K562 (cell line): ENCODE results near the gene SLC22A16. TPM values are rescaled to one million over a fixed set of nuclear protein-coding genes. Genes with fewer than 3 reads are reported as not detected.

Source experiments
- ATAC-seq: fragments of 200-7000 bp; cut with Tn5 transposase; 3 replicates; pipeline ENCODE4 v1.9.1; 2020; ENCODE audit warnings: moderate library complexity
- BruUV-seq: library from RNA; stranded (reverse); fragments of 400-500 nt; replicated peaks from 2 replicates; lab custom pipeline; 2021; lab: Mats Ljungman, UMichigan
- CTCF ChIA-PET: fragments of 300-600 bp; formaldehyde crosslinking; extraction: SDS; loops from one replicate; lab custom pipeline; 2021; ENCODE audit warnings: low intra/inter-chr PET ratio; lab: Yijun Ruan, JAX
- POLR2A ChIA-PET: fragments of 300-600, 350-650 bp; sonication (Branson Sonifier 250); formaldehyde crosslinking; extraction: SDS; loops from one replicate; lab custom pipeline; 2021; ENCODE audit warnings: antibody characterized with exemption, inconsistent platforms; lab: Yijun Ruan, JAX
- DNase-seq, 4 experiments: peaks; one replicate each; pipeline versions ENCODE4 v3.0.0 to v3.0.0-alpha.2; 2011 to 2018; ENCODE audit warnings: low spot score in 3 of 4, mixed read lengths in 3 of 4; ENCODE audit errors: extremely low read depth in 1 of 4
- FAIRE-seq: peaks from 2 replicates; lab custom pipeline; 2011; peaks lifted over from hg19 to GRCh38; lab: Jason Lieb, UNC
- H2AFZ ChIP-seq: 2 replicates; pipeline ENCODE4 v1.6.0; 2011; ENCODE audit warnings: low read depth, low read length, control low read depth, inconsistent platforms
- H3K27ac ChIP-seq: fragments of 200-600 bp; 3 replicates; pipeline ENCODE4 v1.8.0; 2011; ENCODE audit warnings: low read depth, mild to moderate bottlenecking, control low read depth, inconsistent platforms, low read length, moderate library complexity, mixed read lengths; ENCODE audit errors: extremely low read depth
- H3K27me3 ChIP-seq, 2 experiments: fragments of 300-600 bp in 1 of 2; 2 replicates in 1 of 2; 3 replicates in 1 of 2; pipeline versions ENCODE4 v1.6.0 to v1.8.0; 2011; ENCODE audit warnings: inconsistent platforms in 2 of 2, low read length in 2 of 2, mild to moderate bottlenecking in 1 of 2, mixed read lengths in 1 of 2, moderate library complexity in 1 of 2; ENCODE audit not compliant: control insufficient read depth in 2 of 2, insufficient read depth in 2 of 2
- H3K36me3 ChIP-seq: fragments of 300-600 bp; 3 replicates; pipeline ENCODE4 v1.8.0; 2011; ENCODE audit warnings: mild to moderate bottlenecking, low read length, inconsistent platforms; ENCODE audit not compliant: control insufficient read depth, insufficient read depth
- H3K4me1 ChIP-seq, 2 experiments: fragments of 200-600 bp in 1 of 2; replicated peaks in 1 of 2; 2 replicates in 1 of 2; 3 replicates in 1 of 2; pipeline versions ENCODE4 v1.5.1 to v1.8.0; 2011; ENCODE audit warnings: inconsistent platforms in 2 of 2, low read length in 2 of 2, mild to moderate bottlenecking in 1 of 2, mixed read lengths in 1 of 2, moderate library complexity in 1 of 2; ENCODE audit not compliant: control insufficient read depth in 2 of 2, insufficient read depth in 2 of 2
- H3K4me2 ChIP-seq: 2 replicates; pipeline ENCODE4 v1.6.1; 2011; ENCODE audit warnings: low read length, control low read depth, inconsistent platforms, mixed read lengths; ENCODE audit not compliant: insufficient read depth
- H3K4me3 ChIP-seq: fragments of 200-600 bp; sonication (generic), shearing (Covaris generic); 2 replicates; pipeline ENCODE4 v1.5.1; 2016; ENCODE audit warnings: control low read depth, inconsistent platforms
- H3K79me2 ChIP-seq: fragments of 200-600 bp; 3 replicates; pipeline ENCODE4 v1.8.0; 2011; ENCODE audit warnings: low read length, inconsistent platforms; ENCODE audit not compliant: control insufficient read depth, insufficient read depth
- H3K9ac ChIP-seq, 2 experiments: 2 replicates each; pipeline versions ENCODE4 v1.6.0 to v1.6.1; 2011; ENCODE audit warnings: low read depth in 2 of 2, low read length in 2 of 2, control low read depth in 1 of 2, inconsistent platforms in 1 of 2, mild to moderate bottlenecking in 1 of 2, mixed read lengths in 1 of 2; ENCODE audit not compliant: insufficient read depth in 1 of 2
- H3K9me1 ChIP-seq: one replicate; pipeline ENCODE4 v1.6.0; 2011; ENCODE audit warnings: inconsistent platforms, mild to moderate bottlenecking, low read length, moderate library complexity; ENCODE audit not compliant: control insufficient read depth, insufficient read depth
- H3K9me3 ChIP-seq: replicated peaks from 2 replicates; pipeline ENCODE4 v1.5.1; 2011; ENCODE audit warnings: low read depth, low read length, inconsistent platforms; ENCODE audit not compliant: control insufficient read depth, insufficient read depth
- H4K20me1 ChIP-seq: replicated peaks from 2 replicates; pipeline ENCODE4 v1.6.1; 2011; ENCODE audit warnings: low read length, inconsistent platforms, mixed read lengths; ENCODE audit not compliant: control insufficient read depth, insufficient read depth
- IRF2 ChIP-seq: sonication (generic); formaldehyde crosslinking; IDR thresholded peaks from 2 replicates; pipeline ENCODE4 v1.8.1; 2022; ENCODE audit warnings: mild to moderate bottlenecking, missing genetic modification reagents
- KDM1A ChIP-seq, 2 experiments: fragments of 450-650 bp; IDR thresholded peaks; 2 replicates each; pipeline ENCODE4 v1.6.1; 2016; ENCODE audit warnings: mild to moderate bottlenecking in 2 of 2
- PHB ChIP-seq: fragments of 250-450 bp; sonication (Bioruptor Pico); IDR thresholded peaks from 2 replicates; pipeline ENCODE4 v1.5.0; 2021
- PHF8 ChIP-seq: fragments of 200-600 bp; sonication (generic); IDR thresholded peaks from 2 replicates; pipeline ENCODE4 v1.6.1; 2012; ENCODE audit warnings: mixed run types, mild to moderate bottlenecking, inconsistent platforms, low read length, moderate library complexity, borderline replicate concordance
- PKNOX1 ChIP-seq: fragments of 450-650 bp; IDR thresholded peaks from 2 replicates; pipeline ENCODE4 v1.6.1; 2016
- RBM34 ChIP-seq: fragments of 200-400 bp; formaldehyde crosslinking; IDR thresholded peaks from 2 replicates; pipeline ENCODE4 v1.6.1; 2018; ENCODE audit warnings: low read length, borderline replicate concordance; ENCODE audit not compliant: insufficient read depth
- RFX1 ChIP-seq: fragments of 450-650 bp; IDR thresholded peaks from 2 replicates; pipeline ENCODE4 v1.6.1; 2016; ENCODE audit warnings: mild to moderate bottlenecking, moderate library complexity
- SAFB ChIP-seq: fragments of 200-400 bp; formaldehyde crosslinking; IDR thresholded peaks from 2 replicates; pipeline ENCODE4 v1.6.1; 2017; ENCODE audit warnings: low read depth, low read length, borderline replicate concordance
- ZNF133 ChIP-seq: fragments of 250-450 bp; sonication (Bioruptor Pico); IDR thresholded peaks from 2 replicates; pipeline ENCODE4 v1.4.0; 2020; ENCODE audit warnings: mild to moderate bottlenecking
- WGBS: fragments of 100-300 bp; shearing (Covaris generic); methylation state at CpG from one replicate; pipeline ENCODE4 v1.1.6; 2016; ENCODE audit warnings: low coverage, mixed read lengths; ENCODE audit not compliant: insufficient coverage; ENCODE audit errors: missing lambda C conversion rate; 5-methylcytosine and 5-hydroxymethylcytosine counted together
- in situ Hi-C: fragments of 300-500 bp; cut with MboI; formaldehyde crosslinking; loops from 4 replicates; pipeline ENCODE4 v1.15.0; 2018; ENCODE audit warnings: inconsistent platforms, mixed read lengths
- intact Hi-C: fragments of 100-400 bp; cut with micrococcal nuclease; formaldehyde crosslinking; loops from 2 replicates; pipeline ENCODE4 v1.14.2; 2022
- polyA plus RNA-seq, 8 experiments: library from polyadenylated mRNA; depleted of rRNA in 4 of 8; stranded (reverse) in 5 of 8; unstranded in 3 of 8; fragments of >200 nt; fragmentation: Nextera tagmentation in 2 of 8; fragmentation: Illumina TruSeq in 1 of 8; extraction: Ambion mirVana in 2 of 8; extraction: Trizol in 1 of 8; gene quantifications; 2 replicates each; pipeline versions ENCODE4 v1.2.1 to v1.2.3, GENCODE V29; 2011 to 2014; ENCODE audit warnings: inconsistent platforms in 1 of 8, missing spikeins in 1 of 8
- total RNA-seq, 7 experiments: library from RNA; depleted of rRNA in 6 of 7; stranded (reverse); fragments of >200 nt in 6 of 7; fragmentation: Illumina TruSeq in 2 of 7; extraction: Trizol in 2 of 7; gene quantifications; 2 replicates each; pipeline versions ENCODE4 v1.2.1 to v1.2.3, GENCODE V29; 2011 to 2021; ENCODE audit warnings: low replicate concordance in 1 of 7
- TF ChIP-seq, protein P1 (sequence below): fragments of 450-650 bp; IDR thresholded peaks from 2 replicates; pipeline ENCODE4 v1.6.1; 2016; ENCODE audit warnings: missing biosample characterization, missing genetic modification characterization

SLC22A16 gene
- total and polyA plus RNA-seq, 9 of the 15 experiments (the other 6 are each of a cell fraction or from before 2014, with no cell fraction given), result not detected

- BruUV-seq, result no TSS peak
These were observed 61.7 kb downstream of the SLC22A16 start for GRCh38 chr6:110414669-110415068.

More at GRCh38 chr6:110414669-110415068, 61.7 kb downstream of the SLC22A16 start:
- 0% methylated on average over 4 of the region's 4 CpGs for WGBS
- in situ Hi-C loops (no loop called here), intact Hi-C loops (no loop called here)
- H3K36me3 ChIP-seq, result no peaks in the 10 kb centered on the region
- POLR2A ChIA-PET, result interaction anchor here (0.7 kb wide), 1 partner anchor 1348 kb away, joined by 3 read pairs; no protein-coding TSS in a partner anchor
- TF ChIP-seq PHB (CRISPR knock-in tag) (no peak), KDM1A (IDR thresholded peaks at IDR 0.05) (no peak), ZNF133 (CRISPR knock-in tag) (no peak), RFX1 (no peak), PKNOX1 (no peak), IRF2 (no peak), PHF8 (no peak), SAFB (no peak), RBM34 (no peak)
- TF ChIP-seq, protein P1, sequence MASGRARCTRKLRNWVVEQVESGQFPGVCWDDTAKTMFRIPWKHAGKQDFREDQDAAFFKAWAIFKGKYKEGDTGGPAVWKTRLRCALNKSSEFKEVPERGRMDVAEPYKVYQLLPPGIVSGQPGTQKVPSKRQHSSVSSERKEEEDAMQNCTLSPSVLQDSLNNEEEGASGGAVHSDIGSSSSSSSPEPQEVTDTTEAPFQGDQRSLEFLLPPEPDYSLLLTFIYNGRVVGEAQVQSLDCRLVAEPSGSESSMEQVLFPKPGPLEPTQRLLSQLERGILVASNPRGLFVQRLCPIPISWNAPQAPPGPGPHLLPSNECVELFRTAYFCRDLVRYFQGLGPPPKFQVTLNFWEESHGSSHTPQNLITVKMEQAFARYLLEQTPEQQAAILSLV (tag), result no peak
- no peaks in the 10 kb centered on the region for H3K9me3 ChIP-seq
- no peak overlapping the region for H3K27ac ChIP-seq
- H3K9me1 ChIP-seq, result no peaks in the 10 kb centered on the region
- no peaks in the 10 kb centered on the region for H3K79me2 ChIP-seq
- H3K27me3 ChIP-seq, result peaks cover 18 to 39% of the 10 kb centered on the region in 2 experiments; a peak in 4 of 5 replicates
- FAIRE-seq (no peak), DNase-seq (no peak), ATAC-seq (no peak)
- no peaks in the 10 kb centered on the region for H4K20me1 ChIP-seq
- no peak overlapping the region for H2AFZ ChIP-seq
- CTCF ChIA-PET, result no interaction called here
- no peak overlapping the region; a peak in 1 of 4 replicates for H3K9ac ChIP-seq
- no peaks in the 10 kb centered on the region; a peak in 1 of 5 replicates for H3K4me1 ChIP-seq
- no peak overlapping the region for H3K4me2 ChIP-seq
- no peak overlapping the region for H3K4me3 ChIP-seq
